Activated naive CD8-positive, alpha-beta T cell treated with anti-CD3 and anti-CD28 coated beads, Interleukin-2, amount 10 ng/mL, durations not matched to agents 7 days and 5 days (primary cell): Measurements from ENCODE around the gene KLK12. TPM values are rescaled to one million over a fixed set of nuclear protein-coding genes. Genes with fewer than 3 reads are reported as not detected.

ENCODE experiments used
- ATAC-seq: fragments of 150-1000 bp; cut with Tn5 transposase; one replicate; pipeline ENCODE4 v1.10.0; 2021; ENCODE audit warnings: low read depth, moderate library complexity
- POLR2A ChIA-PET: fragments of 350-600 bp; sonication (Branson Sonifier 250); formaldehyde crosslinking; loops from one replicate; lab custom pipeline; 2021; ENCODE audit warnings: antibody characterized with exemption; lab: Charles Lee
- DNase-seq: peaks from one replicate; pipeline ENCODE4 v3.0.0; 2021
- H3K27ac Mint-ChIP-seq: one replicate; pipeline ENCODE4 v1.8.0; 2022; ENCODE audit warnings: mild to moderate bottlenecking, mixed read lengths
- H3K27me3 Mint-ChIP-seq: one replicate; pipeline ENCODE4 v1.8.0; 2022; ENCODE audit warnings: mild to moderate bottlenecking, moderate library complexity, mixed read lengths
- H3K36me3 Mint-ChIP-seq: one replicate; pipeline ENCODE4 v1.8.0; 2021; ENCODE audit warnings: mild to moderate bottlenecking, mixed read lengths
- H3K4me1 Mint-ChIP-seq: one replicate; pipeline ENCODE4 v1.8.0; 2021; ENCODE audit warnings: mixed read lengths
- H3K4me3 Mint-ChIP-seq: one replicate; pipeline ENCODE4 v1.8.0; 2022; ENCODE audit warnings: mild to moderate bottlenecking, moderate library complexity, mixed read lengths
- H3K9me3 Mint-ChIP-seq: one replicate; pipeline ENCODE4 v1.8.0; 2021; ENCODE audit warnings: mixed read lengths
- total RNA-seq, 2 experiments: library from RNA; stranded (reverse); gene quantifications; one replicate each; pipeline ENCODE4 v1.2.3, GENCODE V29; 2021

KLK12 gene
- total RNA-seq, 2 experiments from 2014 or later, result not detected

GRCh38 chr19:51031880-51032225 lies 2.9 kb downstream of the KLK12 start:
- Mint-ChIP-seq H3K27me3 (peaks cover 8% of the 10 kb centered on the region), H3K4me3 (no peak overlapping the region), H3K4me1 (no peaks in the 10 kb centered on the region), H3K27ac (no peak overlapping the region), H3K36me3 (no peaks in the 10 kb centered on the region), H3K9me3 (no peaks in the 10 kb centered on the region)
- POLR2A ChIA-PET, result no interaction called here
- DNase-seq (no peak), ATAC-seq (no peak)

- Mint-ChIP-seq H3K27ac (no peak overlapping the region), H3K4me3 (no peak overlapping the region), H3K4me1 (no peaks in the 10 kb centered on the region), H3K27me3 (peaks cover 11% of the 10 kb centered on the region), H3K9me3 (no peaks in the 10 kb centered on the region), H3K36me3 (no peaks in the 10 kb centered on the region)
- ATAC-seq, result no peak
- no peak for DNase-seq
- POLR2A ChIA-PET, result no interaction called here
Observed at GRCh38 chr19:51031220-51031879, 3.5 kb downstream of the KLK12 start.

GRCh38 chr19:51030631-51031030 lies 4.2 kb downstream of the KLK12 start:
- POLR2A ChIA-PET, result no interaction called here
- Mint-ChIP-seq H3K36me3 (no peaks in the 10 kb centered on the region), H3K4me3 (no peak overlapping the region), H3K27me3 (peaks cover 8% of the 10 kb centered on the region), H3K9me3 (no peaks in the 10 kb centered on the region), H3K27ac (no peak overlapping the region), H3K4me1 (no peaks in the 10 kb centered on the region)
- ATAC-seq, result no peak
- no peak for DNase-seq

GRCh38 chr19:51029718-51030117 lies 5.1 kb downstream of the KLK12 start:
- Mint-ChIP-seq H3K4me1 (no peaks in the 10 kb centered on the region), H3K27me3 (peaks cover 14% of the 10 kb centered on the region), H3K27ac (no peak overlapping the region), H3K9me3 (no peaks in the 10 kb centered on the region), H3K4me3 (no peak overlapping the region), H3K36me3 (no peaks in the 10 kb centered on the region)
- DNase-seq (no peak), ATAC-seq (no peak)
- POLR2A ChIA-PET, result no interaction called here

GRCh38 chr19:51027873-51028272 lies 6.9 kb downstream of the KLK12 start:
- no peaks in the 10 kb centered on the region for H3K9me3 Mint-ChIP-seq
- no peak for DNase-seq
- H3K27me3 Mint-ChIP-seq, result peaks cover 13% of the 10 kb centered on the region
- POLR2A ChIA-PET, result interaction anchor here (1.1 kb wide), 1 partner anchor 9 kb away, joined by 3 read pairs; no protein-coding TSS in a partner anchor
- H3K27ac Mint-ChIP-seq, result no peak overlapping the region
- ATAC-seq, result no peak
- no peaks in the 10 kb centered on the region for H3K4me1 Mint-ChIP-seq
- no peaks in the 10 kb centered on the region for H3K36me3 Mint-ChIP-seq
- H3K4me3 Mint-ChIP-seq, result no peak overlapping the region

- no peak for DNase-seq
- H3K9me3 Mint-ChIP-seq, result no peaks in the 10 kb centered on the region
- H3K27me3 Mint-ChIP-seq, result peaks cover 18% of the 10 kb centered on the region
- no peak overlapping the region for H3K4me3 Mint-ChIP-seq
- H3K27ac Mint-ChIP-seq, result no peak overlapping the region
- no peaks in the 10 kb centered on the region for H3K4me1 Mint-ChIP-seq
- no peak for ATAC-seq
- no peaks in the 10 kb centered on the region for H3K36me3 Mint-ChIP-seq
- POLR2A ChIA-PET, result interaction anchor here (1.1 kb wide), 1 partner anchor 8 kb away, joined by 3 read pairs; no protein-coding TSS in a partner anchor
Observed at GRCh38 chr19:51027126-51027806, 7.5 kb downstream of the KLK12 start.

GRCh38 chr19:51026554-51026831 lies 8.3 kb downstream of the KLK12 start, which contains the start of gene KLK11:
Gene KLK11, minus strand, starts transcription at chr19:51026616. Its CDS starts 985 bp downstream, at chr19:51025631.
- no peaks in the 10 kb centered on the region for H3K4me1 Mint-ChIP-seq
- no peak for DNase-seq
- H3K4me3 Mint-ChIP-seq, result no peak within 1 kb of the TSS
- no peaks in the 10 kb centered on the region for H3K9me3 Mint-ChIP-seq
- H3K36me3 Mint-ChIP-seq, result no peaks in the 10 kb centered on the region
- ATAC-seq, result no peak
- H3K27me3 Mint-ChIP-seq, result peaks cover 22% of the 10 kb centered on the region
- POLR2A ChIA-PET, result no interaction called here
- no peak within 1 kb of the TSS for H3K27ac Mint-ChIP-seq

GRCh38 chr19:51025809-51026553 lies 8.8 kb downstream of the KLK12 start:
- Mint-ChIP-seq H3K9me3 (no peaks in the 10 kb centered on the region), H3K27ac (no peak overlapping the region), H3K27me3 (peaks cover 25% of the 10 kb centered on the region), H3K36me3 (no peaks in the 10 kb centered on the region), H3K4me3 (no peak overlapping the region), H3K4me1 (no peaks in the 10 kb centered on the region)
- POLR2A ChIA-PET, result no interaction called here
- ATAC-seq (no peak), DNase-seq (no peak)

GRCh38 chr19:51025401-51025800 lies 9.4 kb downstream of the KLK12 start:
- Mint-ChIP-seq H3K9me3 (no peaks in the 10 kb centered on the region), H3K27me3 (peaks cover 29% of the 10 kb centered on the region), H3K4me1 (no peaks in the 10 kb centered on the region), H3K27ac (no peak overlapping the region), H3K36me3 (no peaks in the 10 kb centered on the region), H3K4me3 (no peak overlapping the region)
- POLR2A ChIA-PET, result no interaction called here
- ATAC-seq, result no peak
- DNase-seq, result no peak

- Mint-ChIP-seq H3K4me1 (peaks cover 2% of the 10 kb centered on the region), H3K27ac (no peak overlapping the region), H3K4me3 (no peak overlapping the region), H3K36me3 (no peaks in the 10 kb centered on the region), H3K27me3 (peaks cover 33% of the 10 kb centered on the region), H3K9me3 (no peaks in the 10 kb centered on the region)
- DNase-seq (no peak), ATAC-seq (no peak)
- POLR2A ChIA-PET, result no interaction called here
Observed at GRCh38 chr19:51024924-51025323, 9.9 kb downstream of the KLK12 start.

GRCh38 chr19:51023946-51024345 lies 10.9 kb downstream of the KLK12 start:
- peaks cover 42% of the 10 kb centered on the region for H3K27me3 Mint-ChIP-seq
- no peak overlapping the region for H3K27ac Mint-ChIP-seq
- no peaks in the 10 kb centered on the region for H3K36me3 Mint-ChIP-seq
- H3K9me3 Mint-ChIP-seq, result no peaks in the 10 kb centered on the region
- ATAC-seq (no peak), DNase-seq (no peak)
- H3K4me3 Mint-ChIP-seq, result no peak overlapping the region
- peaks cover 4% of the 10 kb centered on the region for H3K4me1 Mint-ChIP-seq
- POLR2A ChIA-PET, result interaction anchor here (0.6 kb wide), 1 partner anchor 16 kb away, joined by 4 read pairs; no protein-coding TSS in a partner anchor

GRCh38 chr19:51022526-51022925 lies 12.3 kb downstream of the KLK12 start:
- no peaks in the 10 kb centered on the region for H3K36me3 Mint-ChIP-seq
- POLR2A ChIA-PET, result no interaction called here
- no peak overlapping the region for H3K27ac Mint-ChIP-seq
- H3K27me3 Mint-ChIP-seq, result peaks cover 55% of the 10 kb centered on the region
- no peaks in the 10 kb centered on the region for H3K9me3 Mint-ChIP-seq
- DNase-seq (no peak), ATAC-seq (no peak)
- H3K4me3 Mint-ChIP-seq, result no peak overlapping the region
- H3K4me1 Mint-ChIP-seq, result peaks cover 10% of the 10 kb centered on the region

- DNase-seq, result no peak
- Mint-ChIP-seq H3K4me3 (no peak overlapping the region), H3K4me1 (peaks cover 15% of the 10 kb centered on the region), H3K27ac (no peak overlapping the region), H3K36me3 (no peaks in the 10 kb centered on the region), H3K9me3 (no peaks in the 10 kb centered on the region), H3K27me3 (peaks cover 61% of the 10 kb centered on the region)
- ATAC-seq, result no peak
- POLR2A ChIA-PET, result no interaction called here
Observed at GRCh38 chr19:51020988-51021651, 13.7 kb downstream of the KLK12 start.
